ENCODE data around the gene BTBD6.

DNA sequence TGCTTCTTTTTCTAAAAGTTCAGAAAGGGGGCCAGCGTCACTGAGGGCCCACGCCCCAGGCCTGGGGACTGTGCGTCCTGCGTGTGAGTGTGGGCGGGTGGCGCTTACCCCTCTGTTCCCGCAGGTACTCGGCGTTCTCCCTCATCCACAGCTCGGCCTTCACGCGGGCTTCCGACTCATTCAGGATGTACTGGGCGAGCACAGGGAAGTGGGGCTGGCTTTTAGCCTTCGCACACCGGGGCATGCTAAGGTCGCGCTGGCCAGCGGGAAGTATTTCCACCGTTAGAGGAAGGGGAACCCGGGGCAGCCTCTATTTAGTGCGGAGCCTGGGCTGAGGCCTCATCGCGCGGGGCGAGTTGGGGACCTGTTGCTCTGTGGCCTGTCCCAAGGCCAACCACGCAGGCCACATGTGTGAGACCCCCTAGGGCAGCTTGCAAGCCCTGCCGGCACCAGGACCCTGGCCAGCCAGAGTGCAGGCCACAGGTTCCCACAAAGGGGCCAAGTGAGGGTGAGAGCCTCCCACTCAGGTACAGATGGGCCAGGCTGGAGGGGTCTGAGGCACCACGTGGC is 29.2 kb upstream of the BTBD6 start:
- TF ChIP-seq POLR2AphosphoS5 (IDR thresholded peaks at IDR 0.05) (no peak), CTCF (IDR thresholded peaks at IDR 0.05) (no peak), POLR2A (IDR thresholded peaks at IDR 0.05; ENCODE audit: low read depth) (no peak)

Data from esophagus muscularis mucosa (tissue), 3 donors.